ENCODE results near the gene EXOC4. TPM values are rescaled to one million over a fixed set of nuclear protein-coding genes. Genes with fewer than 3 reads are reported as not detected.

EXOC4 gene
- total RNA-seq, 1 donor from 2014 or later = 99.2 TPM

GRCh38 chr7:133419041-133419440, 166.2 kb downstream of the EXOC4 start:
- Histone ChIP-seq H3K9me3 (no peaks in the 10 kb centered on the region), H3K4me3 (no peak overlapping the region), H3K4me1 (no peaks in the 10 kb centered on the region), H3K36me3 (no peaks in the 10 kb centered on the region), H3K27ac (no peak overlapping the region), H3K27me3 (no peaks in the 10 kb centered on the region)
- DNase-seq (ENCODE audit: extremely low spot score in 2 of 2) = no peak
- intact Hi-C loops (cut with DNase I) = no loop called here
- TF ChIP-seq POLR2AphosphoS5 (IDR thresholded peaks at IDR 0.05; ENCODE audit: insufficient read depth in 1 of 2, low read depth in 1 of 2) (no peak), POLR2A (IDR thresholded peaks at IDR 0.05) (no peak), CTCF (IDR thresholded peaks at IDR 0.05) (no peak)

GRCh38 chr7:133423618-133424017, 170.7 kb downstream of the EXOC4 start:
- Histone ChIP-seq H3K27me3 (no peaks in the 10 kb centered on the region), H3K4me3 (no peak overlapping the region), H3K36me3 (no peaks in the 10 kb centered on the region), H3K27ac (no peak overlapping the region), H3K4me1 (no peaks in the 10 kb centered on the region), H3K9me3 (no peaks in the 10 kb centered on the region)
- intact Hi-C loops (cut with DNase I) = no loop called here
- no peak for TF ChIP-seq POLR2A (IDR thresholded peaks at IDR 0.05)
- no peak for TF ChIP-seq POLR2AphosphoS5 (IDR thresholded peaks at IDR 0.05; ENCODE audit: insufficient read depth in 1 of 2, low read depth in 1 of 2)
- TF ChIP-seq CTCF (IDR thresholded peaks at IDR 0.05) = no peak
- no peak for DNase-seq (ENCODE audit: extremely low spot score in 2 of 2)

DNA sequence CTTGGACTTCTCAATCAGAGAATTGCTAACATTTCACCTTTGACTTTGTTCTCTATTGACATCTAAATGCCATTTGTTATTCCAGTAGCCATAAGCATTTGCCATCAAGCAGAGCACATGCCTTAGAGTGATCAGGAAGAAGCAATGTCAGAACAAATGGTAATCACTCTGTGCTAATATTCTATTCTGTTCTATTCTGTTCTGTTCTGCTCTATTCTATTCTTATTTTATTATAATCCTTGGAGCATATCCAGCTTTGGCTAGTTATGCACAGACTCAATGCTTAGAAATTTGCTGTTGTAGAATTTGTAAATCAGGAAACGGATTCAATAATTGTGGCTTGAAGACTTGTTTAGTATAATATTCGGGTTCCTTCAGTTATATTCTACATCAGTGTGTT, 175.4 kb downstream of the EXOC4 start:
- Histone ChIP-seq H3K27ac (no peak overlapping the region), H3K4me1 (peaks cover 12% of the 10 kb centered on the region), H3K36me3 (no peaks in the 10 kb centered on the region), H3K27me3 (no peaks in the 10 kb centered on the region), H3K9me3 (no peaks in the 10 kb centered on the region), H3K4me3 (no peak overlapping the region)
- intact Hi-C loops (cut with DNase I) = no loop called here
- DNase-seq (ENCODE audit: extremely low spot score in 2 of 2) = no peak
- TF ChIP-seq POLR2A (IDR thresholded peaks at IDR 0.05) = no peak
- no peak for TF ChIP-seq CTCF (IDR thresholded peaks at IDR 0.05)
- TF ChIP-seq POLR2AphosphoS5 (IDR thresholded peaks at IDR 0.05; ENCODE audit: insufficient read depth in 1 of 2, low read depth in 1 of 2) = no peak

- Histone ChIP-seq H3K4me1 (peaks cover 18% of the 10 kb centered on the region), H3K9me3 (no peaks in the 10 kb centered on the region), H3K27me3 (no peaks in the 10 kb centered on the region), H3K36me3 (no peaks in the 10 kb centered on the region), H3K27ac (no peak overlapping the region), H3K4me3 (no peak overlapping the region)
- DNase-seq (ENCODE audit: extremely low spot score in 2 of 2) = no peak
- intact Hi-C loops (cut with DNase I) = no loop called here
- TF ChIP-seq CTCF (IDR thresholded peaks at IDR 0.05) = no peak
- no peak for TF ChIP-seq POLR2A (IDR thresholded peaks at IDR 0.05)
- TF ChIP-seq POLR2AphosphoS5 (IDR thresholded peaks at IDR 0.05; ENCODE audit: insufficient read depth in 1 of 2, low read depth in 1 of 2) = no peak
Measured at GRCh38 chr7:133428876-133429275, 176.0 kb downstream of the EXOC4 start.

DNA sequence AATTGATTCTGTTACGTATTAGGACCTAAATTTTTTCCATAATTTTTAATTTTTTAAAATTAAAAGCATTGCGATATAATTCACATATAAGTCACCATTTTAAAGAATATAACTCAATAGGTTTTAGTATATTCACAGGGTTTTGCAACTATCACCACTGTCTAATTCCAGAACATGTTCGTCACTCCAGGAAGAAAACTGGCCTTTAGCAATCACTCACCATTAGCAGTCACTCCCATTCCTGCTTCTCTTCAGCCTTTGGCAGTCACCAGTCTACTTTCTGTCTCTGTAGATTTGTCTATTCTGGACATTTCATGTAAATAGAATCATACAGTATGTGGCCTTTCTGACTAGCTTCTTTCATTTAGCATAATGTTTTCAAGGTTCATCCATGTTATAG, 176.5 kb downstream of the EXOC4 start:
- peaks cover 23% of the 10 kb centered on the region for H3K4me1 ChIP-seq
- intact Hi-C loops (cut with DNase I) = no loop called here
- no peaks in the 10 kb centered on the region for H3K27me3 ChIP-seq
- TF ChIP-seq POLR2A (IDR thresholded peaks at IDR 0.05) (no peak), CTCF (IDR thresholded peaks at IDR 0.05) (no peak), POLR2AphosphoS5 (IDR thresholded peaks at IDR 0.05; ENCODE audit: insufficient read depth in 1 of 2, low read depth in 1 of 2) (peak in 1 of 2 donors; percentile 43)
- H3K9me3 ChIP-seq = no peaks in the 10 kb centered on the region
- H3K27ac ChIP-seq = no peak overlapping the region
- H3K36me3 ChIP-seq = no peaks in the 10 kb centered on the region
- DNase-seq (ENCODE audit: extremely low spot score in 2 of 2) = no peak
- H3K4me3 ChIP-seq = no peak overlapping the region

Data from vagina (tissue), 2 donors.